HCT116 (cell line): ENCODE results near the gene SLC26A5. TPM values are rescaled to one million over a fixed set of nuclear protein-coding genes. Genes with fewer than 3 reads are reported as not detected.

Experiments
- ATAC-seq: fragments of 200-7000 bp; cut with Tn5 transposase; 2 replicates; pipeline ENCODE4 v1.9.1; 2020; ENCODE audit warnings: mild to moderate bottlenecking, moderate library complexity
- BruUV-seq: library from RNA; stranded (reverse); fragments of 400-500 nt; replicated peaks from 2 replicates; lab custom pipeline; 2021; lab: Mats Ljungman, UMichigan
- CTCF ChIA-PET: fragments of 300-600 bp; sonication (Branson Sonifier 250); formaldehyde crosslinking; loops from one replicate; lab custom pipeline; 2021; ENCODE audit warnings: antibody characterized with exemption; lab: Charles Lee
- POLR2A ChIA-PET: fragments of 300-600, 350-600 bp; sonication (Branson Sonifier 250); formaldehyde crosslinking; loops from one replicate; lab custom pipeline; 2021; ENCODE audit warnings: antibody characterized with exemption; lab: Charles Lee
- RAD21 ChIA-PET, 2 experiments: fragments of 300-600 bp; sonication (Branson Sonifier 250); formaldehyde crosslinking; loops; one replicate each; lab custom pipeline; 2023; ENCODE audit warnings: low total read pairs in 2 of 2; ENCODE audit not compliant: uncharacterized antibody in 2 of 2, unreplicated experiment in 2 of 2, low non-redundant PET in 1 of 2; lab: Charles Lee
- DNase-seq: peaks from one replicate; pipeline ENCODE4 v3.0.0-alpha.2; 2010; ENCODE audit warnings: low read depth, low spot score
- H2AFZ ChIP-seq: fragments of 200-600 bp; shearing (Covaris generic), sonication (generic); 2 replicates; pipeline ENCODE4 v1.6.1; 2017; ENCODE audit warnings: low read depth, mixed run types, mixed read lengths, antibody characterized with exemption, low read length; ENCODE audit not compliant: poor library complexity, severe bottlenecking
- H3K27ac ChIP-seq: 2 replicates; pipeline ENCODE4 v1.5.1; 2012; ENCODE audit warnings: low read depth, low read length
- H3K27me3 ChIP-seq: fragments of 200-600 bp; sonication (generic); 2 replicates; pipeline ENCODE4 v1.6.1; 2016; ENCODE audit warnings: mixed run types, low read length, mixed read lengths; ENCODE audit not compliant: insufficient read depth
- H3K36me3 ChIP-seq, 2 experiments: fragments of 200-500 bp in 1 of 2; fragments of 200-600 bp in 1 of 2; sonication (Bioruptor generic) in 1 of 2; sonication (generic) in 1 of 2; 2 replicates each; pipeline versions ENCODE4 v1.5.1 to v1.6.1; 2014 to 2016; ENCODE audit warnings: low read length in 2 of 2, inconsistent platforms in 1 of 2, mixed read lengths in 1 of 2, mixed run types in 1 of 2; ENCODE audit not compliant: insufficient read depth in 2 of 2, control insufficient read depth in 1 of 2
- H3K4me1 ChIP-seq, 2 experiments: fragments of 200-600 bp in 1 of 2; sonication (generic) in 1 of 2; 2 replicates each; pipeline versions ENCODE4 v1.5.1 to v1.6.1; 2012 to 2017; ENCODE audit warnings: low read length in 2 of 2, inconsistent platforms in 1 of 2, mild to moderate bottlenecking in 1 of 2, mixed read lengths in 1 of 2, mixed run types in 1 of 2, moderate library complexity in 1 of 2; ENCODE audit not compliant: insufficient read depth in 2 of 2, control insufficient read depth in 1 of 2
- H3K4me2 ChIP-seq: fragments of 200-600 bp; sonication (generic); 2 replicates; pipeline ENCODE4 v1.6.1; 2017; ENCODE audit warnings: mixed run types, low read length, mixed read lengths
- H3K4me3 ChIP-seq, 2 experiments: fragments of 200-600 bp in 1 of 2; sonication (generic) in 1 of 2; replicated peaks in 1 of 2; 2 replicates each; pipeline ENCODE4 v1.5.1; 2011 to 2016; ENCODE audit warnings: low read length in 2 of 2, control low read depth in 1 of 2, low read depth in 1 of 2, mild to moderate bottlenecking in 1 of 2, mixed read lengths in 1 of 2, mixed run types in 1 of 2
- H3K79me2 ChIP-seq: fragments of 200-600 bp; sonication (generic); 2 replicates; pipeline ENCODE4 v1.6.1; 2017; ENCODE audit warnings: mild to moderate bottlenecking, mixed run types, low read length, moderate library complexity, mixed read lengths; ENCODE audit not compliant: insufficient read depth
- H3K9ac ChIP-seq: fragments of 200-600 bp; sonication (generic); 2 replicates; pipeline ENCODE4 v1.6.1; 2016; ENCODE audit warnings: low read length, mixed read lengths
- H3K9me2 ChIP-seq: fragments of 200-600 bp; sonication (generic), shearing (Covaris generic); 2 replicates; pipeline ENCODE4 v1.6.1; 2017; ENCODE audit warnings: mixed run types, mild to moderate bottlenecking, moderate library complexity; ENCODE audit not compliant: insufficient read depth
- H3K9me3 ChIP-seq, 2 experiments: fragments of 200-500 bp in 1 of 2; fragments of 200-600 bp in 1 of 2; sonication (Bioruptor generic) in 1 of 2; sonication (generic) in 1 of 2; 2 replicates each; pipeline ENCODE4 v1.6.1; 2014 to 2017; ENCODE audit warnings: low read length in 2 of 2, mixed read lengths in 2 of 2, inconsistent platforms in 1 of 2, low read depth in 1 of 2, mild to moderate bottlenecking in 1 of 2, mixed run types in 1 of 2, moderate library complexity in 1 of 2; ENCODE audit not compliant: control insufficient read depth in 1 of 2, insufficient read depth in 1 of 2
- H4K20me1 ChIP-seq: fragments of 200-600 bp; sonication (generic), shearing (Covaris generic); 2 replicates; pipeline ENCODE4 v1.6.1; 2017; ENCODE audit warnings: mixed run types, mild to moderate bottlenecking, moderate library complexity; ENCODE audit not compliant: insufficient read depth
- CBX3 ChIP-seq: IDR thresholded peaks from 2 replicates; pipeline ENCODE4 v1.6.1; 2012; ENCODE audit warnings: low read depth
- CEBPB ChIP-seq: IDR thresholded peaks from 2 replicates; pipeline ENCODE4 v1.6.1; 2012; ENCODE audit warnings: low read depth
- CTCF ChIP-seq, 3 experiments: fragments of 200-600 bp in 1 of 3; sonication (generic) in 1 of 3; IDR thresholded peaks in 2 of 3; conservative IDR thresholded peaks in 1 of 3; 2 replicates each; pipeline ENCODE4 v1.5.1; 2012 to 2017; ENCODE audit warnings: low read depth in 2 of 3, low read length in 2 of 3, antibody characterized with exemption in 1 of 3, borderline replicate concordance in 1 of 3, control low read depth in 1 of 3, mild to moderate bottlenecking in 1 of 3, mixed read lengths in 1 of 3, mixed run types in 1 of 3, moderate library complexity in 1 of 3; ENCODE audit not compliant: insufficient read depth in 1 of 3
- EZH2 ChIP-seq: fragments of 200-600 bp; sonication (generic); IDR thresholded peaks from 2 replicates; pipeline ENCODE4 v1.6.1; 2017; ENCODE audit warnings: antibody characterized with exemption, mixed run types
- FOSL1 ChIP-seq: IDR thresholded peaks from 2 replicates; pipeline ENCODE4 v1.6.1; 2012; ENCODE audit warnings: low read depth
- MAX ChIP-seq: IDR thresholded peaks from 2 replicates; pipeline ENCODE4 v1.6.1; 2012
- POLR2AphosphoS5 ChIP-seq: IDR thresholded peaks from 2 replicates; pipeline ENCODE4 v1.6.1; 2011; ENCODE audit warnings: mild to moderate bottlenecking, low read depth, low read length, moderate library complexity
- SIN3A ChIP-seq: IDR thresholded peaks from 2 replicates; pipeline ENCODE4 v1.6.1; 2012; ENCODE audit warnings: low read depth
- SP1 ChIP-seq: IDR thresholded peaks from 2 replicates; pipeline ENCODE4 v1.6.1; 2012; ENCODE audit warnings: low read depth
- TCF7L2 ChIP-seq: IDR thresholded peaks from 2 replicates; pipeline ENCODE4 v1.7.0; 2011; ENCODE audit warnings: borderline replicate concordance, inconsistent platforms; ENCODE audit not compliant: insufficient read depth, insufficient read length; ENCODE audit errors: extremely low read depth
- ZBTB33 ChIP-seq: IDR thresholded peaks from 2 replicates; pipeline ENCODE4 v1.6.1; 2011; ENCODE audit warnings: mild to moderate bottlenecking, low read length, moderate library complexity; ENCODE audit not compliant: insufficient replicate concordance; ENCODE audit errors: extremely low read depth
- ZFX ChIP-seq: fragments of 450-650 bp; IDR thresholded peaks from 2 replicates; pipeline ENCODE4 v1.6.1; 2017
- intact Hi-C: fragments of 100-400 bp; cut with micrococcal nuclease; formaldehyde crosslinking; loops from 2 replicates; pipeline ENCODE4 v1.10.0; 2022
- total RNA-seq: library from RNA; stranded (reverse); gene quantifications from one replicate; pipeline ENCODE4 v1.2.1, GENCODE V29; 2021; ENCODE audit not compliant: unreplicated experiment

Gene SLC26A5
- total RNA-seq, 1 experiment from 2014 or later, result 0.15 TPM

- H2AFZ ChIP-seq, result no peak overlapping the region
- peaks cover 15% of the 10 kb centered on the region; the same call in 1 of the 2 replicates for H3K27me3 ChIP-seq
- no peaks in the 10 kb centered on the region for H3K4me1 ChIP-seq
- H3K9me3 ChIP-seq, result no peaks in the 10 kb centered on the region
- CTCF ChIA-PET, result no interaction called here
- intact Hi-C loops, result no loop called here
- no peak overlapping the region for H3K27ac ChIP-seq
- no peak overlapping the region for H3K4me3 ChIP-seq
- no peaks in the 10 kb centered on the region for H3K36me3 ChIP-seq
- H3K4me2 ChIP-seq, result no peak overlapping the region
- H4K20me1 ChIP-seq, result no peaks in the 10 kb centered on the region
- TF ChIP-seq ZFX (no peak), SIN3A (no peak), MAX (no peak), CEBPB (no peak), SP1 (no peak), EZH2 (no peak), CTCF (IDR thresholded peaks at IDR 0.05 in 2 of 3, conservative IDR thresholded peaks at IDR 0.05 in 1 of 3; ENCODE audit: borderline replicate concordance in 1 of 3, insufficient read depth in 1 of 3, low read depth in 2 of 3, low read length in 2 of 3) (no peak), ZBTB33 (no peak), TCF7L2 (no peak), POLR2AphosphoS5 (no peak), CBX3 (no peak), FOSL1 (no peak)
- TF ChIP-seq, all 23 proteins: peak for 0
- no peaks in the 10 kb centered on the region for H3K9me2 ChIP-seq
- H3K79me2 ChIP-seq, result no peaks in the 10 kb centered on the region
- DNase-seq (no peak), ATAC-seq (no peak)
- no peak overlapping the region for H3K9ac ChIP-seq
- no TSS peak for BruUV-seq
- RAD21 ChIA-PET, result no interaction called here
- POLR2A ChIA-PET, result no interaction called here
Measured at GRCh38 chr7:103439661-103440060, 6.3 kb downstream of the SLC26A5 start.
